HAP-1 (cell line): Measurements from ENCODE around the gene ACTL7A.

Experiments used
- DNase-seq, 2 experiments: peaks; one replicate each; pipeline ENCODE4 v3.0.0-alpha.2; 2016 to 2020; ENCODE audit warnings: low spot score in 2 of 2
- H3K27me3 ChIP-seq: fragments of 250-450 bp; sonication (Bioruptor Pico); 2 replicates; pipeline ENCODE4 v1.5.1; 2020; ENCODE audit warnings: low read depth, mild to moderate bottlenecking, moderate library complexity
- H3K36me3 ChIP-seq: fragments of 250-450 bp; sonication (Bioruptor Pico); replicated peaks from 2 replicates; pipeline ENCODE4 v1.5.1; 2020; ENCODE audit warnings: mild to moderate bottlenecking
- H3K4me1 ChIP-seq: fragments of 250-450 bp; sonication (Bioruptor Pico); 2 replicates; pipeline ENCODE4 v1.5.1; 2020; ENCODE audit warnings: mild to moderate bottlenecking
- H3K4me3 ChIP-seq: fragments of 250-450 bp; sonication (Bioruptor Pico); 2 replicates; pipeline ENCODE4 v1.5.1; 2020; ENCODE audit warnings: mild to moderate bottlenecking, moderate library complexity
- H3K9me3 ChIP-seq: fragments of 250-450 bp; sonication (Bioruptor Pico); 2 replicates; pipeline ENCODE4 v1.5.1; 2020; ENCODE audit warnings: mild to moderate bottlenecking, moderate library complexity
- in situ Hi-C: fragments of 300-500 bp; cut with MboI; formaldehyde crosslinking; loops from 3 replicates; pipeline ENCODE4 v1.14.3; 2020; ENCODE audit warnings: low sequenced_read_pairs, inconsistent platforms, mixed read lengths

ACTL7A gene

GRCh38 chr9:108855529-108855886 is 6.6 kb upstream of the ACTL7A start:
- no peak for DNase-seq
- no peaks in the 10 kb centered on the region for H3K9me3 ChIP-seq
- H3K36me3 ChIP-seq: no peaks in the 10 kb centered on the region
- no peak overlapping the region for H3K4me3 ChIP-seq
- no peaks in the 10 kb centered on the region for H3K27me3 ChIP-seq
- in situ Hi-C loops: no loop called here
- no peaks in the 10 kb centered on the region for H3K4me1 ChIP-seq

- H3K36me3 ChIP-seq: no peaks in the 10 kb centered on the region
- H3K9me3 ChIP-seq: no peaks in the 10 kb centered on the region
- H3K4me3 ChIP-seq: no peak within 1 kb of the TSS
- no peaks in the 10 kb centered on the region for H3K4me1 ChIP-seq
- H3K27me3 ChIP-seq: no peaks in the 10 kb centered on the region
- in situ Hi-C loops: no loop called here
- DNase-seq: no peak
These were observed 6.2 kb upstream of the ACTL7A start, which contains the start of gene ACTL7B for GRCh38 chr9:108855888-108856287. ACTL7B (minus strand) TSS chr9:108855986; CDS start chr9:108855930, 56 bp downstream.

- Histone ChIP-seq H3K27me3 (no peaks in the 10 kb centered on the region), H3K4me1 (no peaks in the 10 kb centered on the region), H3K9me3 (no peaks in the 10 kb centered on the region), H3K36me3 (no peaks in the 10 kb centered on the region), H3K4me3 (no peak overlapping the region)
- no peak for DNase-seq
- in situ Hi-C loops: no loop called here
These were observed 4.5 kb upstream of the ACTL7A start for GRCh38 chr9:108857572-108857971.

DNA sequence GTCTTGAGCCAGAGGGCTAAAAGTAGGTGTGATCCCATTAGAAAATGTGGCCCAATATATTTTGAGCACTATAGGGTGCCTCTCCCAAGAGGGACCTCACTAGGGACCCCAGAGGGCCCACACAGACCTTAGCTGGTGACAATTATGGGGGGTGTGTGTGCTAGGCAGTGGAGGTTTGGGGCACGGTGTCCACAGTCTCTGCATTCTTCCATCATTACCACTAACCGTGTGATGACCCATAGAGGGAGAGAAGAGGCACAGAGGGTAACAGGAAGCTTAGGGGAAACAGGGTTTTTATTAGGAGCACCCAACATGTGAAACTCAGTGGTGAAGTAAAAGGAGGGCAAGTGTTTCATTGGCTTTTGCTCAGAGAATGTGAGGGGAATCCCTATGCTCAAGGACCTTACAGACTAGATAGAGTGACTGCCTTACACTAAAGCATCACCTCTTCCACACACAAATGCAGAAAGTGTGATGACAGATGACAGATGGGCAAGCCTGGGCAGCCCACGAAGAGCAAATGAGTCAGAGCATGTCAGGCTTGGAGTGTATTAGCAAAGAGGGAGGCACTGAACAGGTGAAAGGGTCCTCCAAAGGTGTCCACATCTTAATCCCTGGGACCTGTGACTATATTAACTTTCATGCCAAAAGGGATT is 2.5 kb upstream of the ACTL7A start:
- H3K36me3 ChIP-seq: no peaks in the 10 kb centered on the region
- no peaks in the 10 kb centered on the region for H3K4me1 ChIP-seq
- H3K9me3 ChIP-seq: no peaks in the 10 kb centered on the region
- no peak for DNase-seq
- no peaks in the 10 kb centered on the region for H3K27me3 ChIP-seq
- H3K4me3 ChIP-seq: no peak overlapping the region
- in situ Hi-C loops: no loop called here

DNA sequence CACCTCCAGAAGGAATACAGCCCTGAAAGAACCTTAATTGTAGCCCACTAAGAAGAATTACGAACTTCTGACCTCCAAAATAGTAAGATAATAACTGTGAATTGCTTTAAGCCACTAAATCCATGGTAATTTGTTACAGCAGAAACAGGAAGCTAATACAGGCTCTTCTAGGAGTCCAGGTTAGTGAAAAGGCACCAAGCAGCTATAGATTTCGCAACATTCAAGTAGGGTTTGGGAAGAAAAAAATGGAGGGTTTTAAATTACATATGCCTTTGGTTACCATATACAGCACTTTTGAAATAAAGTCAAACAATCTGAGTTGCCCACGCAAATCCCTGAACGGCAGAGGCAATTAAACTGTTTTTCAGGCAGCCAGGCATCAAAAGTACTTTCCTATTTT is 1.7 kb upstream of the ACTL7A start:
- DNase-seq: no peak

DNA sequence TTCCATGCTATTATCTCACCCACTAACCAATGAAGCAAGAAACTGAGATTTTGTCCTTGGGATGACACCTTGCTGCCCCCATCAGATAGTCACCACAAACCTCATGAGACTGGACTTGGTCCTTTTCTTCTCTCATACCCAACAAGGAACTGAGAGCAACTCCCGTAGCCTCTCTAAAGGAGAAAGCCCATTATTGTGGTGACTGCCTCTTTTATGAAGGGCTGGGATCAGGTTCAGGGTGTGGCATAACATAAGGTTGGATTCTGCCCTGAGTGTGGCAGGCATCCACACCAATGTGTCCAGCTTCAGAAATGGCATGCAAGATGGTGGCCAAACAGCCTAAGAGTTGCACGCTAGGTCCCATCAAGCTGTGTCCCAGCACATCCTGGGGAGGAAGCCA is 1.3 kb upstream of the ACTL7A start:
- Histone ChIP-seq H3K36me3 (no peaks in the 10 kb centered on the region), H3K4me1 (no peaks in the 10 kb centered on the region), H3K27me3 (no peaks in the 10 kb centered on the region), H3K4me3 (no peak overlapping the region), H3K9me3 (no peaks in the 10 kb centered on the region)
- in situ Hi-C loops: no loop called here
- no peak for DNase-seq

More for the DNA sequence above, 1.7 kb upstream of the ACTL7A start:
- no peak overlapping the region for H3K4me3 ChIP-seq
- H3K36me3 ChIP-seq: no peaks in the 10 kb centered on the region
- no peaks in the 10 kb centered on the region for H3K9me3 ChIP-seq
- H3K27me3 ChIP-seq: no peaks in the 10 kb centered on the region
- in situ Hi-C loops: no loop called here
- H3K4me1 ChIP-seq: no peaks in the 10 kb centered on the region

GRCh38 chr9:108861464-108861863 is 602 bp upstream of the ACTL7A start:
- no peak for DNase-seq
- Histone ChIP-seq H3K27me3 (no peaks in the 10 kb centered on the region), H3K4me1 (no peaks in the 10 kb centered on the region), H3K9me3 (no peaks in the 10 kb centered on the region), H3K4me3 (no peak overlapping the region), H3K36me3 (no peaks in the 10 kb centered on the region)
- in situ Hi-C loops: no loop called here

- Histone ChIP-seq H3K4me1 (no peaks in the 10 kb centered on the region), H3K9me3 (no peaks in the 10 kb centered on the region), H3K36me3 (peaks cover 6% of the 10 kb centered on the region; the same call in 1 of the 2 replicates), H3K27me3 (no peaks in the 10 kb centered on the region), H3K4me3 (no peak overlapping the region)
- DNase-seq: no peak
- in situ Hi-C loops: no loop called here
These were observed 1.8 kb downstream of the ACTL7A start for GRCh38 chr9:108863891-108864290.

- H3K9me3 ChIP-seq: no peaks in the 10 kb centered on the region
- peaks cover 6% of the 10 kb centered on the region; the same call in 1 of the 2 replicates for H3K36me3 ChIP-seq
- no peak for DNase-seq
- no peaks in the 10 kb centered on the region for H3K4me1 ChIP-seq
- H3K27me3 ChIP-seq: no peaks in the 10 kb centered on the region
- in situ Hi-C loops: no loop called here
- no peak overlapping the region for H3K4me3 ChIP-seq
These were observed 2.4 kb downstream of the ACTL7A start for GRCh38 chr9:108864446-108864845.

- no peaks in the 10 kb centered on the region for H3K27me3 ChIP-seq
- no peak for DNase-seq
- no peaks in the 10 kb centered on the region for H3K9me3 ChIP-seq
- H3K36me3 ChIP-seq: peaks cover 6% of the 10 kb centered on the region; the same call in 1 of the 2 replicates
- H3K4me3 ChIP-seq: no peak overlapping the region
- in situ Hi-C loops: no loop called here
- no peaks in the 10 kb centered on the region for H3K4me1 ChIP-seq
These were observed 3.0 kb downstream of the ACTL7A start for GRCh38 chr9:108865037-108865436.

DNA sequence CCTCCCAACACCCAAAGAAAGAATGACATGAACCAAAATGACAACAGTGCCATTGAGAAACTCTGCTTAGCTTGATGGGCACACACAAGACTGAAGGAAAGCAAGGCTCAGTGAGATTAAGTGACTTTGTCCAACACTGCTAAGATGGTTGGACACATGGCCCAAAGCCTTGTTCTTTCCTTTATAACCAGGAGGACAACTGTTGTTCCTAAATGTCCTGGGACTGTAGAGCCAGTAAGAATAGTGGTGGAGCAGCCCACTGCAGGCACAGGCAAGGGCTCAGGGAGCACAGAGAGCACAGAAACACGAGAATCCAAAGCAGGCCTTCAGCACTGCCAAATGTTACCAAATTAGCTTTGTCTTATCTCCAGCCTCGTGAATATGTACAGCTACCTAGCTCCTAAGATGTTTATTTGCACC is 3.9 kb downstream of the ACTL7A start:
- Histone ChIP-seq H3K27me3 (no peaks in the 10 kb centered on the region), H3K4me3 (no peak overlapping the region), H3K36me3 (peaks cover 6% of the 10 kb centered on the region; the same call in 1 of the 2 replicates), H3K9me3 (no peaks in the 10 kb centered on the region), H3K4me1 (no peaks in the 10 kb centered on the region)
- in situ Hi-C loops: no loop called here
- DNase-seq: no peak

GRCh38 chr9:108867116-108867515 is 5.0 kb downstream of the ACTL7A start:
- H3K9me3 ChIP-seq: no peaks in the 10 kb centered on the region
- H3K4me3 ChIP-seq: no peak overlapping the region
- H3K27me3 ChIP-seq: no peaks in the 10 kb centered on the region
- H3K4me1 ChIP-seq: no peaks in the 10 kb centered on the region
- no peak for DNase-seq
- peaks cover 17% of the 10 kb centered on the region for H3K36me3 ChIP-seq
- in situ Hi-C loops: no loop called here

- in situ Hi-C loops: no loop called here
- Histone ChIP-seq H3K4me3 (no peak overlapping the region), H3K9me3 (no peaks in the 10 kb centered on the region), H3K36me3 (peaks cover 17% of the 10 kb centered on the region), H3K4me1 (no peaks in the 10 kb centered on the region), H3K27me3 (no peaks in the 10 kb centered on the region)
- no peak for DNase-seq
These were observed 5.8 kb downstream of the ACTL7A start for GRCh38 chr9:108867829-108868228.

DNA sequence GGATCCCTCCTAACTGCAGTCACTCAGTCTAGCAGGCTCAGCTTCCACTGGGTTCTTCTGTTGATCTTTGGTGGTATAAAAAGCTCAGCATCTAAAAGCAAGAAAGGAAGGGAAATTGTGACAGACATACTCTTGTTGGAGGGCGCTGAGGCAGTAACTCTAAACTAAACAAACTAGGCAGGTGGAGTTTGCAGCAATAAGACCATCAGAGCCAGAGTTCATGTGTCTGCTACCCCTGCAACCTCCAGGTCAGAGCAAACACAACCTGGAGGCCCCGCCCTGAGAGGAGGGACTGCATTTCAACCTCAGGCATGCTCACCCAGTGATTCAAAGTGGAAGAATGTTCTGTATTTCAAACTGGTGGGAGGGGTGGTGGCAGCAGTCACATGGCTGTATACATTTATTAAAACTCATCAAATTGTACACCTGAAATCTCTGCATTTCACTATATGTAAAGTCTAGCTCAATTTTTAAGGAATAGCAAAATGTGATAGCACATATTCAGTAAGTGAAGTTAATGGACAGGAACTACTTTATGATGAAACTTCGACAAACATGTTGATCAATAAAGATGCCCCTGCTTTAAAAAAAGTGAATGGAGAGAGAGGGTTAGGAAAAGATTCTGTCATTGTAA is 7.1 kb downstream of the ACTL7A start:
- Histone ChIP-seq H3K4me1 (no peaks in the 10 kb centered on the region), H3K9me3 (no peaks in the 10 kb centered on the region), H3K27me3 (no peaks in the 10 kb centered on the region), H3K36me3 (peaks cover 27% of the 10 kb centered on the region), H3K4me3 (no peak overlapping the region)
- DNase-seq: no peak
- in situ Hi-C loops: no loop called here
